K562 (cell line): ENCODE data around the gene NTSR1. TPM values are rescaled to one million over a fixed set of nuclear protein-coding genes. Genes with fewer than 3 reads are reported as not detected.

Experiments used
- CCNT2 ChIP-seq: IDR thresholded peaks from 2 replicates; pipeline ENCODE4 v1.6.1; 2011; ENCODE audit warnings: borderline replicate concordance, low read depth, mild to moderate bottlenecking, moderate library complexity, mixed read lengths, low read length; ENCODE audit not compliant: insufficient read length; ENCODE audit errors: extremely low read depth
- HDAC3 ChIP-seq: fragments of 450-650 bp; IDR thresholded peaks from 2 replicates; pipeline ENCODE4 v1.6.1; 2018; ENCODE audit warnings: borderline replicate concordance, mild to moderate bottlenecking, moderate library complexity; ENCODE audit not compliant: partially characterized antibody
- HDAC6 ChIP-seq: IDR thresholded peaks from 2 replicates; pipeline ENCODE4 v1.6.1; 2012; ENCODE audit warnings: low read depth, mild to moderate bottlenecking, control low read depth, inconsistent platforms, low read length, moderate library complexity
- HDAC8 ChIP-seq: fragments of 450-650 bp; IDR thresholded peaks from 2 replicates; pipeline ENCODE4 v1.6.1; 2016; ENCODE audit warnings: mild to moderate bottlenecking, missing genetic modification characterization, moderate library complexity, missing compliant biosample characterization
- KAT7 ChIP-seq: sonication (generic); formaldehyde crosslinking; IDR thresholded peaks from 2 replicates; pipeline ENCODE4 v1.8.0; 2022; ENCODE audit warnings: missing genetic modification reagents, mild to moderate bottlenecking, borderline replicate concordance
- MCM7 ChIP-seq, 2 experiments: fragments of 450-650 bp; IDR thresholded peaks; 2 replicates each; pipeline ENCODE4 v1.6.1; 2016 to 2018
- RBM17 ChIP-seq: fragments of 200-400 bp; formaldehyde crosslinking; IDR thresholded peaks from 2 replicates; pipeline ENCODE4 v1.6.1; 2017; ENCODE audit warnings: low read depth, mild to moderate bottlenecking, low read length, borderline replicate concordance
- ZFP1 ChIP-seq: fragments of 450-650 bp; formaldehyde crosslinking; IDR thresholded peaks from 2 replicates; pipeline ENCODE4 v1.4.0; 2020; ENCODE audit warnings: mild to moderate bottlenecking, mixed read lengths
- polyA plus RNA-seq, 8 experiments: library from polyadenylated mRNA; depleted of rRNA in 4 of 8; stranded (reverse) in 5 of 8; unstranded in 3 of 8; fragments of >200 nt; fragmentation: Nextera tagmentation in 2 of 8; fragmentation: Illumina TruSeq in 1 of 8; extraction: Ambion mirVana in 2 of 8; extraction: Trizol in 1 of 8; gene quantifications; 2 replicates each; pipeline versions ENCODE4 v1.2.1 to v1.2.3, GENCODE V29; 2011 to 2014; ENCODE audit warnings: inconsistent platforms in 1 of 8, missing spikeins in 1 of 8
- total RNA-seq, 7 experiments: library from RNA; depleted of rRNA in 6 of 7; stranded (reverse); fragments of >200 nt in 6 of 7; fragmentation: Illumina TruSeq in 2 of 7; extraction: Trizol in 2 of 7; gene quantifications; 2 replicates each; pipeline versions ENCODE4 v1.2.1 to v1.2.3, GENCODE V29; 2011 to 2021; ENCODE audit warnings: low replicate concordance in 1 of 7
- TF ChIP-seq, protein P1 (sequence below): fragments of 450-650 bp; IDR thresholded peaks from 2 replicates; pipeline ENCODE4 v1.6.1; 2016; ENCODE audit warnings: antibody characterized with exemption
- TF ChIP-seq, protein P2 (sequence below): fragments of 450-650 bp; conservative IDR thresholded peaks from 2 replicates; pipeline ENCODE4 v1.6.1; 2016; ENCODE audit warnings: missing genetic modification characterization, low read depth, mild to moderate bottlenecking, missing compliant biosample characterization, moderate library complexity
- TF ChIP-seq, protein P3 (sequence below): sonication (generic); formaldehyde crosslinking; IDR thresholded peaks from 2 replicates; pipeline ENCODE4 v1.8.1; 2023; ENCODE audit warnings: mild to moderate bottlenecking, missing genetic modification reagents
- TF ChIP-seq, protein P4 (sequence below): sonication (generic); formaldehyde crosslinking; IDR thresholded peaks from 2 replicates; pipeline ENCODE4 v1.8.0; 2022; ENCODE audit warnings: mild to moderate bottlenecking, missing genetic modification reagents, borderline replicate concordance
- TF ChIP-seq, protein P5 (sequence below): sonication (generic); formaldehyde crosslinking; IDR thresholded peaks from 2 replicates; pipeline ENCODE4 v1.8.1; 2023; ENCODE audit warnings: mild to moderate bottlenecking, missing genetic modification reagents
- TF ChIP-seq, protein P6 (sequence below), 2 experiments: fragments of 200-800 bp in 1 of 2; sonication (Bioruptor generic) in 1 of 2; sonication (generic) in 1 of 2; formaldehyde crosslinking in 1 of 2; IDR thresholded peaks in 1 of 2; conservative IDR thresholded peaks in 1 of 2; 2 replicates each; pipeline versions ENCODE4 v1.5.0 to v1.6.1; 2016 to 2020; ENCODE audit warnings: missing compliant biosample characterization in 1 of 2, missing genetic modification characterization in 1 of 2, missing genetic modification reagents in 1 of 2

The NTSR1 gene
- total and polyA plus RNA-seq, 9 of the 15 experiments (the other 6 are each of a cell fraction or from before 2014, with no cell fraction given), result 0.04 to 0.40 (median 0.13) TPM; not detected in 3

DNA sequence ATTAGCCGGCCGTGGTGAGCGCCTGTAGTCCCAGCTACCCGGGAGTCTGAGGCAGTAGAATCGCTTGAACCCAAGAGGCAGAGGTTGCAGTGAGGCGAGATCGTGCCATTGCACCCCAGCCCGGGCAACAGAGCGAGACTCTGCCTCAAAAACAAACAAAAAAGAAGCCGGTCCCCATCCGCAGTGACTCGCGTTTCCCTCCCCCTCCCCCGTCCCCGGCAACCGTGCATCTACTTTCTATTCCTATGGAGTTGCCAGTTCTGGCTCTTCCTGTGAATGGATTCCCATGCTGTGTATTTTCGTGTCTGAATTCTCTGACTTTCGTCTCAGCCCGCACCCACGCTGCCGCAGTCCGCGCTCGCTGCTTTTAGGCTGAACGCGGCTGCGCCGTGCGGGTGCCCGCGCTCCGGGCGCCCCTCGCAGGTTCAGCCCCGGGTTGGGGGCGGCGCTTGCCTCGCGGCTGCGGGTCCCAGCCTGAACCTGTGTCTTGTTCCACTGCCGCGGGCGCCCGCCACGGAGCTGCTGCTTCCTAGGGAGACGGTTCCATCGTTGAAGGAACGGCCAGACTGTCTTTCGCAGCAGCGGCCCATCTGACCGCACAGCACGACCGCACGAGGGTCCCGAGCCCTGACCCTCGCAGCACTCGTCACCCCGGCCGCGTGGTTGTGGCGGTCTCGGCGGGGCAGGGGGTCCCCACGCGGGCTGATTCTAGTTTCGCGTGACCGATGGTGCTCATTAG is 86.6 kb downstream of the NTSR1 start (continued):
- TF ChIP-seq HDAC8 (tag) (no peak), ZFP1 (no peak), KAT7 (CRISPR knock-in tag) (no peak; the same call in 1 of the 2 replicates), HDAC6 (no peak), RBM17 (no peak), MCM7 (IDR thresholded peaks at IDR 0.05) (no peak), HDAC3 (no peak), CCNT2 (peak; percentile 52)
- TF ChIP-seq, protein P1, sequence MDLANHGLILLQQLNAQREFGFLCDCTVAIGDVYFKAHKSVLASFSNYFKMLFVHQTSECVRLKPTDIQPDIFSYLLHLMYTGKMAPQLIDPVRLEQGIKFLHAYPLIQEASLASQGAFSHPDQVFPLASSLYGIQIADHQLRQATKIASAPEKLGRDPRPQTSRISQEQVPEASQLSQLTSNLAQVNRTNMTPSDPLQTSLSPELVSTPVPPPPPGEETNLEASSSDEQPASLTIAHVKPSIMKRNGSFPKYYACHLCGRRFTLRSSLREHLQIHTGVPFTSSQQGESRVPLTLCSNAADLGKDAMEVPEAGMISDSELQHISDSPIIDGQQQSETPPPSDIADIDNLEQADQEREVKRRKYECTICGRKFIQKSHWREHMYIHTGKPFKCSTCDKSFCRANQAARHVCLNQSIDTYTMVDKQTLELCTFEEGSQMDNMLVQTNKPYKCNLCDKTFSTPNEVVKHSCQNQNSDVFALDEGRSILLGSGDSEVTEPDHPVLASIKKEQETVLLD, result no peak
- TF ChIP-seq, protein P2, sequence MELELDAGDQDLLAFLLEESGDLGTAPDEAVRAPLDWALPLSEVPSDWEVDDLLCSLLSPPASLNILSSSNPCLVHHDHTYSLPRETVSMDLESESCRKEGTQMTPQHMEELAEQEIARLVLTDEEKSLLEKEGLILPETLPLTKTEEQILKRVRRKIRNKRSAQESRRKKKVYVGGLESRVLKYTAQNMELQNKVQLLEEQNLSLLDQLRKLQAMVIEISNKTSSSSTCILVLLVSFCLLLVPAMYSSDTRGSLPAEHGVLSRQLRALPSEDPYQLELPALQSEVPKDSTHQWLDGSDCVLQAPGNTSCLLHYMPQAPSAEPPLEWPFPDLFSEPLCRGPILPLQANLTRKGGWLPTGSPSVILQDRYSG (tag), result no peak
- TF ChIP-seq, protein P3, sequence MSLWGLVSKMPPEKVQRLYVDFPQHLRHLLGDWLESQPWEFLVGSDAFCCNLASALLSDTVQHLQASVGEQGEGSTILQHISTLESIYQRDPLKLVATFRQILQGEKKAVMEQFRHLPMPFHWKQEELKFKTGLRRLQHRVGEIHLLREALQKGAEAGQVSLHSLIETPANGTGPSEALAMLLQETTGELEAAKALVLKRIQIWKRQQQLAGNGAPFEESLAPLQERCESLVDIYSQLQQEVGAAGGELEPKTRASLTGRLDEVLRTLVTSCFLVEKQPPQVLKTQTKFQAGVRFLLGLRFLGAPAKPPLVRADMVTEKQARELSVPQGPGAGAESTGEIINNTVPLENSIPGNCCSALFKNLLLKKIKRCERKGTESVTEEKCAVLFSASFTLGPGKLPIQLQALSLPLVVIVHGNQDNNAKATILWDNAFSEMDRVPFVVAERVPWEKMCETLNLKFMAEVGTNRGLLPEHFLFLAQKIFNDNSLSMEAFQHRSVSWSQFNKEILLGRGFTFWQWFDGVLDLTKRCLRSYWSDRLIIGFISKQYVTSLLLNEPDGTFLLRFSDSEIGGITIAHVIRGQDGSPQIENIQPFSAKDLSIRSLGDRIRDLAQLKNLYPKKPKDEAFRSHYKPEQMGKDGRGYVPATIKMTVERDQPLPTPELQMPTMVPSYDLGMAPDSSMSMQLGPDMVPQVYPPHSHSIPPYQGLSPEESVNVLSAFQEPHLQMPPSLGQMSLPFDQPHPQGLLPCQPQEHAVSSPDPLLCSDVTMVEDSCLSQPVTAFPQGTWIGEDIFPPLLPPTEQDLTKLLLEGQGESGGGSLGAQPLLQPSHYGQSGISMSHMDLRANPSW (CRISPR knock-in tag), result no peak
- TF ChIP-seq, protein P4, sequence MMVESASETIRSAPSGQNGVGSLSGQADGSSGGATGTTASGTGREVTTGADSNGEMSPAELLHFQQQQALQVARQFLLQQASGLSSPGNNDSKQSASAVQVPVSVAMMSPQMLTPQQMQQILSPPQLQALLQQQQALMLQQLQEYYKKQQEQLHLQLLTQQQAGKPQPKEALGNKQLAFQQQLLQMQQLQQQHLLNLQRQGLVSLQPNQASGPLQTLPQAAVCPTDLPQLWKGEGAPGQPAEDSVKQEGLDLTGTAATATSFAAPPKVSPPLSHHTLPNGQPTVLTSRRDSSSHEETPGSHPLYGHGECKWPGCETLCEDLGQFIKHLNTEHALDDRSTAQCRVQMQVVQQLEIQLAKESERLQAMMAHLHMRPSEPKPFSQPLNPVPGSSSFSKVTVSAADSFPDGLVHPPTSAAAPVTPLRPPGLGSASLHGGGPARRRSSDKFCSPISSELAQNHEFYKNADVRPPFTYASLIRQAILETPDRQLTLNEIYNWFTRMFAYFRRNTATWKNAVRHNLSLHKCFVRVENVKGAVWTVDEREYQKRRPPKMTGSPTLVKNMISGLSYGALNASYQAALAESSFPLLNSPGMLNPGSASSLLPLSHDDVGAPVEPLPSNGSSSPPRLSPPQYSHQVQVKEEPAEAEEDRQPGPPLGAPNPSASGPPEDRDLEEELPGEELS (CRISPR knock-in tag), result peak; percentile 46; the same call in 1 of the 2 replicates
- TF ChIP-seq, protein P5, sequence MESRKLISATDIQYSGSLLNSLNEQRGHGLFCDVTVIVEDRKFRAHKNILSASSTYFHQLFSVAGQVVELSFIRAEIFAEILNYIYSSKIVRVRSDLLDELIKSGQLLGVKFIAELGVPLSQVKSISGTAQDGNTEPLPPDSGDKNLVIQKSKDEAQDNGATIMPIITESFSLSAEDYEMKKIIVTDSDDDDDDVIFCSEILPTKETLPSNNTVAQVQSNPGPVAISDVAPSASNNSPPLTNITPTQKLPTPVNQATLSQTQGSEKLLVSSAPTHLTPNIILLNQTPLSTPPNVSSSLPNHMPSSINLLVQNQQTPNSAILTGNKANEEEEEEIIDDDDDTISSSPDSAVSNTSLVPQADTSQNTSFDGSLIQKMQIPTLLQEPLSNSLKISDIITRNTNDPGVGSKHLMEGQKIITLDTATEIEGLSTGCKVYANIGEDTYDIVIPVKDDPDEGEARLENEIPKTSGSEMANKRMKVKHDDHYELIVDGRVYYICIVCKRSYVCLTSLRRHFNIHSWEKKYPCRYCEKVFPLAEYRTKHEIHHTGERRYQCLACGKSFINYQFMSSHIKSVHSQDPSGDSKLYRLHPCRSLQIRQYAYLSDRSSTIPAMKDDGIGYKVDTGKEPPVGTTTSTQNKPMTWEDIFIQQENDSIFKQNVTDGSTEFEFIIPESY (CRISPR knock-in tag), result no peak
- TF ChIP-seq, protein P6, sequence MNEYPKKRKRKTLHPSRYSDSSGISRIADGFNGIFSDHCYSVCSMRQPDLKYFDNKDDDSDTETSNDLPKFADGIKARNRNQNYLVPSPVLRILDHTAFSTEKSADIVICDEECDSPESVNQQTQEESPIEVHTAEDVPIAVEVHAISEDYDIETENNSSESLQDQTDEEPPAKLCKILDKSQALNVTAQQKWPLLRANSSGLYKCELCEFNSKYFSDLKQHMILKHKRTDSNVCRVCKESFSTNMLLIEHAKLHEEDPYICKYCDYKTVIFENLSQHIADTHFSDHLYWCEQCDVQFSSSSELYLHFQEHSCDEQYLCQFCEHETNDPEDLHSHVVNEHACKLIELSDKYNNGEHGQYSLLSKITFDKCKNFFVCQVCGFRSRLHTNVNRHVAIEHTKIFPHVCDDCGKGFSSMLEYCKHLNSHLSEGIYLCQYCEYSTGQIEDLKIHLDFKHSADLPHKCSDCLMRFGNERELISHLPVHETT (CRISPR knock-in tag; conservative IDR thresholded peaks at IDR 0.05 in 1 of 2, IDR thresholded peaks at IDR 0.05 in 1 of 2), result no peak
